Measurements from ENCODE around the gene CHD5.

CHD5 gene

GRCh38 chr1:6208723-6209660 lies 28.9 kb upstream of the CHD5 start:
- no peak for FAIRE-seq
- TF ChIP-seq POLR2A (IDR thresholded peaks at IDR 0.05; ENCODE audit: low read depth, low read length), result no peak
- no peak for DNase-seq (ENCODE audit: insufficient read length, low spot score)

GRCh38 chr1:6207921-6208320 lies 27.8 kb upstream of the CHD5 start:
- no peak for DNase-seq (ENCODE audit: insufficient read length, low spot score)
- no peak for TF ChIP-seq POLR2A (IDR thresholded peaks at IDR 0.05; ENCODE audit: low read depth, low read length)
- FAIRE-seq, result no peak

GRCh38 chr1:6207075-6207885 lies 27.2 kb upstream of the CHD5 start:
- TF ChIP-seq POLR2A (IDR thresholded peaks at IDR 0.05; ENCODE audit: low read depth, low read length), result no peak
- no peak for FAIRE-seq
- DNase-seq (ENCODE audit: insufficient read length, low spot score), result no peak

GRCh38 chr1:6206520-6206855 lies 26.4 kb upstream of the CHD5 start:
- no peak for FAIRE-seq

GRCh38 chr1:6205849-6206519 lies 25.9 kb upstream of the CHD5 start, which contains the start of gene RNF207:
RNF207 (plus strand) TSS chr1:6206119; CDS start chr1:6206536, 417 bp downstream.
- peak; percentile 68 for TF ChIP-seq POLR2A (IDR thresholded peaks at IDR 0.05; ENCODE audit: low read depth, low read length)
- FAIRE-seq (no peak), DNase-seq (ENCODE audit: insufficient read length, low spot score) (peak; percentile 92)

More at GRCh38 chr1:6206520-6206855, 26.4 kb upstream of the CHD5 start:
- TF ChIP-seq POLR2A (IDR thresholded peaks at IDR 0.05; ENCODE audit: low read depth, low read length), result no peak
- no peak for DNase-seq (ENCODE audit: insufficient read length, low spot score)

- DNase-seq (ENCODE audit: insufficient read length, low spot score) (no peak), FAIRE-seq (no peak)
- no peak for TF ChIP-seq POLR2A (IDR thresholded peaks at IDR 0.05; ENCODE audit: low read depth, low read length)
Measured at GRCh38 chr1:6202256-6202655, 22.1 kb upstream of the CHD5 start.

GRCh38 chr1:6200188-6200809 lies 20.2 kb upstream of the CHD5 start:
- no peak for TF ChIP-seq POLR2A (IDR thresholded peaks at IDR 0.05; ENCODE audit: low read depth, low read length)
- DNase-seq (ENCODE audit: insufficient read length, low spot score), result no peak
- FAIRE-seq, result no peak

- DNase-seq (ENCODE audit: insufficient read length, low spot score), result peak; percentile 81
- FAIRE-seq, result peak; percentile 87
- peak; percentile 62 for TF ChIP-seq POLR2A (IDR thresholded peaks at IDR 0.05; ENCODE audit: low read depth, low read length)
Measured at GRCh38 chr1:6199298-6200187, 19.4 kb upstream of the CHD5 start, which contains the start of gene RPL22. RPL22 (minus strand) TSS chr1:6199595; CDS start chr1:6199573, 22 bp downstream.

GRCh38 chr1:6198646-6199297 lies 18.7 kb upstream of the CHD5 start:
- FAIRE-seq (no peak), DNase-seq (ENCODE audit: insufficient read length, low spot score) (no peak)
- TF ChIP-seq POLR2A (IDR thresholded peaks at IDR 0.05; ENCODE audit: low read depth, low read length), result no peak

- DNase-seq (ENCODE audit: insufficient read length, low spot score), result no peak
- no peak for FAIRE-seq
- TF ChIP-seq POLR2A (IDR thresholded peaks at IDR 0.05; ENCODE audit: low read depth, low read length), result no peak
Measured at GRCh38 chr1:6197746-6198427, 17.8 kb upstream of the CHD5 start.

- FAIRE-seq, result no peak
- DNase-seq (ENCODE audit: insufficient read length, low spot score), result no peak
- TF ChIP-seq POLR2A (IDR thresholded peaks at IDR 0.05; ENCODE audit: low read depth, low read length), result no peak
Measured at GRCh38 chr1:6191968-6192367, 11.8 kb upstream of the CHD5 start.

All from H54 (cell line).